SK-N-SH (cell line): ENCODE data around the gene UNKL. TPM values are rescaled to one million over a fixed set of nuclear protein-coding genes. Genes with fewer than 3 reads are reported as not detected.

ENCODE experiments used
- CTCF ChIA-PET: fragments of 300-600, 350-600 bp; formaldehyde crosslinking; extraction: SDS; loops from one replicate; lab custom pipeline; 2021; lab: Yijun Ruan, JAX
- POLR2A ChIA-PET: fragments of 350-600 bp; sonication (Branson Sonifier 250); formaldehyde crosslinking; extraction: SDS; loops from one replicate; lab custom pipeline; 2020; ENCODE audit warnings: antibody characterized with exemption, inconsistent platforms; lab: Yijun Ruan, JAX
- DNase-seq: peaks from one replicate; pipeline ENCODE4 v3.0.0; 2012
- H2AFZ ChIP-seq: fragments of 200-600 bp; sonication (generic); 2 replicates; pipeline ENCODE4 v1.8.1; 2016; ENCODE audit warnings: antibody characterized with exemption, mild to moderate bottlenecking, low read depth
- H3F3A ChIP-seq: fragments of 200-600 bp; sonication (generic); replicated peaks from 2 replicates; pipeline ENCODE3; 2016; ENCODE audit warnings: antibody characterized with exemption, mild to moderate bottlenecking; ENCODE audit not compliant: insufficient read depth
- H3K27ac ChIP-seq, 2 experiments: fragments of 200-500 bp in 1 of 2; fragments of 200-600 bp in 1 of 2; sonication (Bioruptor generic) in 1 of 2; sonication (generic), shearing (Covaris generic) in 1 of 2; 2 replicates each; pipeline versions ENCODE4 v1.5.1 to v1.6.1; 2014 to 2016; ENCODE audit warnings: low read depth in 2 of 2, inconsistent platforms in 1 of 2, low read length in 1 of 2, mild to moderate bottlenecking in 1 of 2, mixed read lengths in 1 of 2
- H3K27me3 ChIP-seq: fragments of 200-600 bp; sonication (generic), shearing (Covaris generic); 2 replicates; pipeline ENCODE4 v1.6.1; 2016; ENCODE audit warnings: mixed run types; ENCODE audit not compliant: insufficient read depth
- H3K36me3 ChIP-seq, 2 experiments: fragments of 200-500 bp in 1 of 2; fragments of 200-600 bp in 1 of 2; sonication (Bioruptor generic) in 1 of 2; sonication (generic) in 1 of 2; replicated peaks in 1 of 2; 2 replicates each; pipeline versions ENCODE3 to v1.5.1; 2014 to 2016; ENCODE audit warnings: low read length in 1 of 2, mild to moderate bottlenecking in 1 of 2; ENCODE audit not compliant: insufficient read depth in 2 of 2, control insufficient read depth in 1 of 2
- H3K4me1 ChIP-seq, 2 experiments: fragments of 200-500 bp in 1 of 2; fragments of 200-600 bp in 1 of 2; sonication (Bioruptor generic) in 1 of 2; sonication (generic), shearing (Covaris generic) in 1 of 2; 2 replicates each; pipeline versions ENCODE4 v1.5.1 to v1.6.1; 2014 to 2016; ENCODE audit warnings: low read depth in 1 of 2, low read length in 1 of 2, mixed run types in 1 of 2; ENCODE audit not compliant: insufficient read depth in 2 of 2, control insufficient read depth in 1 of 2
- H3K4me2 ChIP-seq: fragments of 200-600 bp; sonication (generic), shearing (Covaris generic); 2 replicates; pipeline ENCODE4 v1.6.1; 2017; ENCODE audit warnings: mixed run types
- H3K4me3 ChIP-seq, 2 experiments: fragments of 200-500 bp in 1 of 2; fragments of 200-600 bp in 1 of 2; sonication (Bioruptor generic) in 1 of 2; sonication (generic), shearing (Covaris generic) in 1 of 2; 2 replicates each; pipeline versions ENCODE4 v1.5.1 to v1.8.1; 2014 to 2016; ENCODE audit warnings: low read depth in 2 of 2, inconsistent platforms in 1 of 2, low read length in 1 of 2, mild to moderate bottlenecking in 1 of 2, mixed read lengths in 1 of 2, moderate library complexity in 1 of 2
- H3K79me2 ChIP-seq: fragments of 200-600 bp; sonication (generic); 2 replicates; pipeline ENCODE4 v1.8.1; 2017; ENCODE audit warnings: mild to moderate bottlenecking; ENCODE audit not compliant: insufficient read depth
- H3K9ac ChIP-seq: fragments of 200-600 bp; sonication (generic); 2 replicates; pipeline ENCODE4 v1.6.1; 2017; ENCODE audit warnings: mixed run types
- H3K9me2 ChIP-seq: fragments of 200-600 bp; sonication (generic); 2 replicates; pipeline ENCODE4 v1.6.1; 2017; ENCODE audit warnings: mixed run types
- H3K9me3 ChIP-seq: fragments of 200-600 bp; sonication (generic); 2 replicates; pipeline ENCODE4 v1.6.1; 2017; ENCODE audit warnings: mixed run types, mild to moderate bottlenecking, moderate library complexity
- H4K20me1 ChIP-seq: fragments of 200-600 bp; sonication (generic); 2 replicates; pipeline ENCODE4 v1.6.1; 2017; ENCODE audit warnings: mild to moderate bottlenecking, mixed run types; ENCODE audit not compliant: insufficient read depth
- CHD2 ChIP-seq: fragments of 150-350 bp; IDR thresholded peaks from 2 replicates; pipeline ENCODE4 v1.6.1; 2018; ENCODE audit warnings: low read length; ENCODE audit not compliant: partially characterized antibody
- EZH2phosphoT487 ChIP-seq: fragments of 200-600 bp; sonication (generic); IDR thresholded peaks from 2 replicates; pipeline ENCODE4 v1.6.1; 2017; ENCODE audit warnings: low read depth, mixed run types, mild to moderate bottlenecking, antibody characterized with exemption, moderate library complexity, borderline replicate concordance
- FOXJ3 ChIP-seq: sonication (generic); formaldehyde crosslinking; IDR thresholded peaks from 2 replicates; pipeline ENCODE4 v1.5.1; 2020; ENCODE audit warnings: mild to moderate bottlenecking, missing genetic modification reagents
- GABPA ChIP-seq: IDR thresholded peaks from 2 replicates; pipeline ENCODE4 v1.4.0; 2012; ENCODE audit warnings: low read depth, mild to moderate bottlenecking
- GATA2 ChIP-seq: sonication (generic); formaldehyde crosslinking; IDR thresholded peaks from 2 replicates; pipeline ENCODE4 v1.5.0; 2020; ENCODE audit warnings: mild to moderate bottlenecking, missing genetic modification reagents
- NRF1 ChIP-seq: IDR thresholded peaks from 2 replicates; pipeline ENCODE4 v1.6.1; 2012; ENCODE audit warnings: low read depth, mild to moderate bottlenecking, low read length
- REST ChIP-seq: IDR thresholded peaks from 2 replicates; pipeline ENCODE4 v1.6.1; 2012; ENCODE audit warnings: mild to moderate bottlenecking, low read depth, low read length, moderate library complexity
- SIN3A ChIP-seq: IDR thresholded peaks from 2 replicates; pipeline ENCODE4 v1.6.1; 2012; ENCODE audit warnings: low read depth, mild to moderate bottlenecking, low read length, moderate library complexity, borderline replicate concordance
- TAF1 ChIP-seq: IDR thresholded peaks from 2 replicates; pipeline ENCODE4 v1.6.1; 2012; ENCODE audit warnings: low read depth, mild to moderate bottlenecking, low read length, moderate library complexity, borderline replicate concordance
- TCF12 ChIP-seq: IDR thresholded peaks from 2 replicates; pipeline ENCODE4 v1.4.0; 2012
- TEAD4 ChIP-seq: IDR thresholded peaks from 2 replicates; pipeline ENCODE4 v1.4.0; 2012; ENCODE audit warnings: mild to moderate bottlenecking, borderline replicate concordance; ENCODE audit not compliant: insufficient read depth
- YY1 ChIP-seq: IDR thresholded peaks from 2 replicates; pipeline ENCODE4 v1.4.0; 2012; ENCODE audit warnings: low read depth, mild to moderate bottlenecking
- WGBS: methylation state at CpG from one replicate; pipeline ENCODE4 v1.1.6; 2017; ENCODE audit warnings: low lambda C conversion rate; 5-methylcytosine and 5-hydroxymethylcytosine counted together
- polyA plus RNA-seq, 3 experiments: library from polyadenylated mRNA; depleted of rRNA; stranded (reverse); fragments of >200 nt; gene quantifications; 2 replicates each; pipeline ENCODE4 v1.2.3, GENCODE V29; 2012
- TF ChIP-seq, protein P1 (sequence below): fragments of 150-350 bp; IDR thresholded peaks from 2 replicates; pipeline ENCODE4 v1.6.1; 2017; ENCODE audit warnings: antibody characterized with exemption, low read length, low read depth, borderline replicate concordance
- TF ChIP-seq, protein P2 (sequence below): IDR thresholded peaks from 2 replicates; pipeline ENCODE4 v1.4.0; 2012; ENCODE audit warnings: low read depth, borderline replicate concordance

The UNKL gene
- polyA plus RNA-seq, 1 of the 3 experiments (the other 2 are of a cell fraction), result 16.4 TPM

GRCh38 chr16:1334739-1335138, 79.8 kb downstream of the UNKL start (continued):
- TF ChIP-seq, protein P1, sequence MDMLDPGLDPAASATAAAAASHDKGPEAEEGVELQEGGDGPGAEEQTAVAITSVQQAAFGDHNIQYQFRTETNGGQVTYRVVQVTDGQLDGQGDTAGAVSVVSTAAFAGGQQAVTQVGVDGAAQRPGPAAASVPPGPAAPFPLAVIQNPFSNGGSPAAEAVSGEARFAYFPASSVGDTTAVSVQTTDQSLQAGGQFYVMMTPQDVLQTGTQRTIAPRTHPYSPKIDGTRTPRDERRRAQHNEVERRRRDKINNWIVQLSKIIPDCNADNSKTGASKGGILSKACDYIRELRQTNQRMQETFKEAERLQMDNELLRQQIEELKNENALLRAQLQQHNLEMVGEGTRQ, result no peak
- no peak for TF ChIP-seq FOXJ3 (CRISPR knock-in tag)
- TF ChIP-seq, protein P2, sequence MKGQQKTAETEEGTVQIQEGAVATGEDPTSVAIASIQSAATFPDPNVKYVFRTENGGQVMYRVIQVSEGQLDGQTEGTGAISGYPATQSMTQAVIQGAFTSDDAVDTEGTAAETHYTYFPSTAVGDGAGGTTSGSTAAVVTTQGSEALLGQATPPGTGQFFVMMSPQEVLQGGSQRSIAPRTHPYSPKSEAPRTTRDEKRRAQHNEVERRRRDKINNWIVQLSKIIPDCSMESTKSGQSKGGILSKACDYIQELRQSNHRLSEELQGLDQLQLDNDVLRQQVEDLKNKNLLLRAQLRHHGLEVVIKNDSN, result no peak
- no peak for TF ChIP-seq GATA2 (CRISPR knock-in tag)
- no peak for TF ChIP-seq GABPA
- TF ChIP-seq TEAD4, result no peak
- TF ChIP-seq CHD2, result no peak

DNA sequence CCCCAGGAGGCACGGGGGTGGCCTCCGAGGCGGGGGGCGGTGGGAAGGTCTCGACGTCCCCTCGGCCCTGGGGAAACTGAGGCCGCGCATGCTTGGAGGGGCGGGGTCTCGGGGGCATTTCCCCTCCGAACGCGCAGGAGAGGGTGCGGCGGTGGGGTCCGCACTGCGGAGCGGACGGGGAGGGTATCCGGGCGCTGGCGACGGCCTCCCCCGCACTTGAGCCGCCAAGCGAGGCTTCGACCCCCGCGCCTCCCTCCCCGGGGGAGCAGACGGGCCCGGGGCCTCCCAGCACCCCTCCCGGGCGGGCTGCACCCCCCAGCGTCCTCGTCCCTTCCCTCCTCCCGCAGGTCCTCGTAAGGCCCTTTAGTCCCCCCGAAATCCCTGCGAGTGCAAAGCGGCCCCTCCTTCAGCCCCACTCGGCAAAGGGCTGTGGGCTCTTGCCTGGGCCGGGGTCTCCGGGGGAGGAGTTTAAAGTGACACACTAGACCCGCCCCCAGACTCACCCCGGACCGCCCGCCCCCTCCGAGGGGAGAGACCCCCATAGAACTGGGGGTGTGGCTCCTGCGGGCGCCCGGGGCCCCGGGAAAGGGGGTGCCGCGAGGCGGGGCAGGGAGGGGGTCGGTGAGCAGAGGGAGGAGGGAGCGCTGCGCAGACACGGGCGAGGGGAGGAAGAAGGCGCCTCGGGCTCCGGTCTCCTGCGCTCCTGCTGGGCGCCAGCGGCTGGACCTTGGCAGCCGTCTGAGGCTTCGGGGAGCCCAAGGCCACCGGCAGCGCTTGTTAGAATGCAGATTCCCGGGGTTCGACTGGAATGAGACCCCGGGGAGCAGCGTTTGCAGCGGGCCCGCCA, 80.4 kb downstream of the UNKL start:
- H3K9me2 ChIP-seq, result no peaks in the 10 kb centered on the region
- DNase-seq, result no peak
- no peaks in the 10 kb centered on the region for H3K9me3 ChIP-seq
- H3F3A ChIP-seq, result no peaks in the 10 kb centered on the region
- POLR2A ChIA-PET, result no interaction called here
- H3K79me2 ChIP-seq, result no peaks in the 10 kb centered on the region
- H3K9ac ChIP-seq, result no peak overlapping the region
- TF ChIP-seq EZH2phosphoT487 (peak; percentile 45; the same call in 1 of the 2 replicates), TAF1 (no peak), NRF1 (no peak), SIN3A (no peak), YY1 (no peak), CHD2 (no peak), TCF12 (no peak), REST (no peak)
- TF ChIP-seq, protein P2, result no peak
- TF ChIP-seq, all 33 proteins: peak for 1
- CTCF ChIA-PET, result interaction anchor here (1.0 to 1.1 kb wide), 2 partner anchors 11 to 13 kb away, joined by 3 to 4 read pairs; no protein-coding TSS in a partner anchor
- 0 out of 2 replicates have a peak, but pooled peaks cover 7% of the 10 kb centered on the region for H4K20me1 ChIP-seq
- H3K4me1 ChIP-seq, result peaks cover 0 to 26% of the 10 kb centered on the region in 2 experiments; a peak in 1 of 4 replicates
- no peaks in the 10 kb centered on the region for H3K36me3 ChIP-seq
- H3K4me2 ChIP-seq, result peak overlapping the region; percentile 68; the same call in 1 of the 2 replicates
- H3K4me3 ChIP-seq, result no peak overlapping the region
- no peak overlapping the region for H3K27ac ChIP-seq
- no peak overlapping the region for H2AFZ ChIP-seq
- 3% methylated on average over 27 of the region's 78 CpGs for WGBS
- peaks cover 57% of the 10 kb centered on the region for H3K27me3 ChIP-seq
